AG04449 (cell line): ENCODE results near the gene TMEM150B.

Experiments
- CTCF ChIA-PET: fragments of 350-600 bp; formaldehyde crosslinking; extraction: SDS; loops from one replicate; lab custom pipeline; 2021; ENCODE audit warnings: antibody characterized with exemption; lab: Yijun Ruan, JAX
- POLR2A ChIA-PET: fragments of 400-600, 350-600 bp; formaldehyde crosslinking; extraction: SDS; loops from one replicate; lab custom pipeline; 2020; ENCODE audit warnings: antibody characterized with exemption, inconsistent platforms; lab: Yijun Ruan, JAX
- DNase-seq: peaks from one replicate; pipeline ENCODE4 v3.0.0-alpha.2; 2010; ENCODE audit warnings: low read depth, low spot score
- H3K4me3 ChIP-seq: 2 replicates; pipeline ENCODE4 v1.5.1; 2011; ENCODE audit warnings: low read depth, mild to moderate bottlenecking, control low read depth, low read length
- TF ChIP-seq, protein P1 (sequence below): IDR thresholded peaks from one replicate; pipeline ENCODE4 v1.5.1; 2011; ENCODE audit warnings: mild to moderate bottlenecking, moderate library complexity, low read length, control low read depth, inconsistent platforms; ENCODE audit not compliant: insufficient read depth; ENCODE audit errors: missing control alignments

Gene TMEM150B

DNA sequence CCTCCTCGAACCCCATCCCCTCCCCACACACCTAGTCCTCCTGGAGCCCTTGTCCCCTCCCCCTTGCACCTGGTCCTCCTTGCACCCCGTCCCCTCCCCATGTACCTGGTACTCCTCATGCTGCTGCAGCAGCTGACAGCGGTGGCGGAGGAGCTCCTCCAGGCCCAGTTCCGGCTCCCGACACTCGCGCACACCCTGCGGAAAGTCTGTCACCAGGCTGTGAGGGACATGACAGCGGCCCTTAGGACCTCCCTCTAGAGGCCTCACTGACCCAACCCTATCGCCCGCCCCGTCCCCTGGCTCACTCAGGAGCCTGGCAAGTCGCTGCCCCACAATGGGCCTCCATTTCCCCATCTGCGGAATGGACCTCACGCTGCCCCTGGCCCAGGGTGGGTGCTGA, 60.0 kb downstream of the TMEM150B start:
- CTCF ChIA-PET = no interaction called here
- DNase-seq = no peak
- POLR2A ChIA-PET = no interaction called here
- TF ChIP-seq, protein P1, sequence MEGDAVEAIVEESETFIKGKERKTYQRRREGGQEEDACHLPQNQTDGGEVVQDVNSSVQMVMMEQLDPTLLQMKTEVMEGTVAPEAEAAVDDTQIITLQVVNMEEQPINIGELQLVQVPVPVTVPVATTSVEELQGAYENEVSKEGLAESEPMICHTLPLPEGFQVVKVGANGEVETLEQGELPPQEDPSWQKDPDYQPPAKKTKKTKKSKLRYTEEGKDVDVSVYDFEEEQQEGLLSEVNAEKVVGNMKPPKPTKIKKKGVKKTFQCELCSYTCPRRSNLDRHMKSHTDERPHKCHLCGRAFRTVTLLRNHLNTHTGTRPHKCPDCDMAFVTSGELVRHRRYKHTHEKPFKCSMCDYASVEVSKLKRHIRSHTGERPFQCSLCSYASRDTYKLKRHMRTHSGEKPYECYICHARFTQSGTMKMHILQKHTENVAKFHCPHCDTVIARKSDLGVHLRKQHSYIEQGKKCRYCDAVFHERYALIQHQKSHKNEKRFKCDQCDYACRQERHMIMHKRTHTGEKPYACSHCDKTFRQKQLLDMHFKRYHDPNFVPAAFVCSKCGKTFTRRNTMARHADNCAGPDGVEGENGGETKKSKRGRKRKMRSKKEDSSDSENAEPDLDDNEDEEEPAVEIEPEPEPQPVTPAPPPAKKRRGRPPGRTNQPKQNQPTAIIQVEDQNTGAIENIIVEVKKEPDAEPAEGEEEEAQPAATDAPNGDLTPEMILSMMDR = no peak
- no peak overlapping the region for H3K4me3 ChIP-seq

DNA sequence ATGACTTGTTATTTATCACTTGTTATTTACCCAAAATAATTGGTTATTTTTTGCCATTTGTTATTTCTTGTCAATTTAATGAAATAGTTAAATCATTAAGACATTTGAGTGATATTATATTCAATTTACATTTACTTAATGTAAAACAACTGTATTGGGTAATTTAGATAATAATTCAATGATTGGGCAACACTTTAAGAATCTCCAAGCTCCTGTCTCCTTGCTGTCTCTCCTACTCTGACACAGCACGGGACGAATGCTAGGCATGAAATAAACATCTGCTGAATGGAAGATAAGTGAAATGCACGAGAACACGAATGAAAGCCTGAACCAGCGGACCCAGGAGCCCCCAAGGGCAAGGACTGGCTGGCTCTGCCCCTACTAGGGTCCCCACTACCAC, 60.6 kb downstream of the TMEM150B start:
- ChIA-PET POLR2A (no interaction called here), CTCF (no interaction called here)
- no peak overlapping the region for H3K4me3 ChIP-seq
- TF ChIP-seq, protein P1 = no peak
- DNase-seq = no peak
